ENCODE measurements around the gene ZNF483.

- TF ChIP-seq CTCF (IDR thresholded peaks at IDR 0.05; ENCODE audit: insufficient read depth, low read length) (no peak), SPI1 (IDR thresholded peaks at IDR 0.05; ENCODE audit: borderline replicate concordance, low read depth) (no peak), POLR2AphosphoS5 (IDR thresholded peaks at IDR 0.05; ENCODE audit: low read depth) (no peak)
Observed at GRCh38 chr9:111484572-111484894, 40.4 kb upstream of the ZNF483 start.

All from HL-60 (cell line).